Measurements from ENCODE around the gene CELSR1. TPM values are rescaled to one million over a fixed set of nuclear protein-coding genes. Genes with fewer than 3 reads are reported as not detected.

The CELSR1 gene
- polyA plus RNA-seq, 4 donors: 0.27 to 3.0 (median 1.9) TPM; not detected in 1

GRCh38 chr22:46549971-46550641 lies 12.7 kb upstream of the CELSR1 start:
- no peak overlapping the region for H3K27ac ChIP-seq (ENCODE audit: low read depth in 1 of 3, low read length in 2 of 3)
- FAIRE-seq: no peak
- H3K4me1 ChIP-seq (ENCODE audit: control insufficient read depth in 3 of 3, insufficient read depth in 2 of 3, low read depth in 1 of 3, low read length in 2 of 3): peaks cover 0 to 32% (median 2%) of the 10 kb centered on the region in 3 donors
- no peak for DNase-seq
- no peaks in the 10 kb centered on the region for H3K27me3 ChIP-seq (ENCODE audit: control insufficient read depth in 3 of 3, insufficient read depth in 3 of 3, low read length in 3 of 3)
- peaks cover 0 to 11% of the 10 kb centered on the region in 2 donors for H3K9me3 ChIP-seq (ENCODE audit: control insufficient read depth in 2 of 2, insufficient read depth in 1 of 2, low read depth in 1 of 2, low read length in 1 of 2)
- WGBS, 3 donors: 81 to 84% (median 83%) methylated on average over 17 of the region's 17 CpGs
- no peak overlapping the region for H3K4me3 ChIP-seq (ENCODE audit: low read depth in 1 of 3, low read length in 3 of 3)
- no peaks in the 10 kb centered on the region for H3K36me3 ChIP-seq (ENCODE audit: control insufficient read depth in 3 of 3, insufficient read depth in 2 of 3, low read depth in 1 of 3, low read length in 3 of 3)

- H3K36me3 ChIP-seq (ENCODE audit: control insufficient read depth in 3 of 3, insufficient read depth in 2 of 3, low read depth in 1 of 3, low read length in 3 of 3): no peaks in the 10 kb centered on the region
- no peak for FAIRE-seq
- 71 to 80% (median 75%) methylated on average over 4 of the region's 4 CpGs for WGBS, 3 donors
- H3K4me1 ChIP-seq (ENCODE audit: control insufficient read depth in 3 of 3, insufficient read depth in 2 of 3, low read depth in 1 of 3, low read length in 2 of 3): peaks cover 0 to 32% (median 2%) of the 10 kb centered on the region in 3 donors
- H3K27ac ChIP-seq (ENCODE audit: low read depth in 1 of 3, low read length in 2 of 3): no peak overlapping the region
- H3K9me3 ChIP-seq (ENCODE audit: control insufficient read depth in 2 of 2, insufficient read depth in 1 of 2, low read depth in 1 of 2, low read length in 1 of 2): peaks cover 0 to 11% of the 10 kb centered on the region in 2 donors
- no peaks in the 10 kb centered on the region for H3K27me3 ChIP-seq (ENCODE audit: control insufficient read depth in 3 of 3, insufficient read depth in 3 of 3, low read length in 3 of 3)
- H3K4me3 ChIP-seq (ENCODE audit: low read depth in 1 of 3, low read length in 3 of 3): no peak overlapping the region
- no peak for DNase-seq
Observed at GRCh38 chr22:46549563-46549840, 12.1 kb upstream of the CELSR1 start.

- DNase-seq: peak in 1 of 2 donors; percentile 72
- H3K27me3 ChIP-seq (ENCODE audit: control insufficient read depth in 3 of 3, insufficient read depth in 3 of 3, low read length in 3 of 3): no peaks in the 10 kb centered on the region
- H3K4me1 ChIP-seq (ENCODE audit: control insufficient read depth in 3 of 3, insufficient read depth in 2 of 3, low read depth in 1 of 3, low read length in 2 of 3): peaks cover 0 to 32% (median 2%) of the 10 kb centered on the region in 3 donors
- peak overlapping the region in 2 of 3 donors; percentile 12 to 29 for H3K27ac ChIP-seq (ENCODE audit: low read depth in 1 of 3, low read length in 2 of 3)
- H3K9me3 ChIP-seq (ENCODE audit: control insufficient read depth in 2 of 2, insufficient read depth in 1 of 2, low read depth in 1 of 2, low read length in 1 of 2): peaks cover 0 to 6% of the 10 kb centered on the region in 2 donors
- no peaks in the 10 kb centered on the region for H3K36me3 ChIP-seq (ENCODE audit: control insufficient read depth in 3 of 3, insufficient read depth in 2 of 3, low read depth in 1 of 3, low read length in 3 of 3)
- FAIRE-seq: no peak
- WGBS, 3 donors: 52 to 64% (median 61%) methylated on average over 3 of the region's 3 CpGs
- H3K4me3 ChIP-seq (ENCODE audit: low read depth in 1 of 3, low read length in 3 of 3): no peak overlapping the region
Observed at GRCh38 chr22:46547883-46548244, 10.4 kb upstream of the CELSR1 start.

- H3K36me3 ChIP-seq (ENCODE audit: control insufficient read depth in 3 of 3, insufficient read depth in 2 of 3, low read depth in 1 of 3, low read length in 3 of 3): no peaks in the 10 kb centered on the region
- H3K27me3 ChIP-seq (ENCODE audit: control insufficient read depth in 3 of 3, insufficient read depth in 3 of 3, low read length in 3 of 3): no peaks in the 10 kb centered on the region
- H3K4me1 ChIP-seq (ENCODE audit: control insufficient read depth in 3 of 3, insufficient read depth in 2 of 3, low read depth in 1 of 3, low read length in 2 of 3): peaks cover 0 to 32% (median 2%) of the 10 kb centered on the region in 3 donors
- 47 to 62% (median 59%) methylated on average over 21 of the region's 21 CpGs for WGBS, 3 donors
- peak overlapping the region in 2 of 3 donors; percentile 12 to 29 for H3K27ac ChIP-seq (ENCODE audit: low read depth in 1 of 3, low read length in 2 of 3)
- no peak overlapping the region for H3K4me3 ChIP-seq (ENCODE audit: low read depth in 1 of 3, low read length in 3 of 3)
- peaks cover 0 to 1% of the 10 kb centered on the region in 2 donors for H3K9me3 ChIP-seq (ENCODE audit: control insufficient read depth in 2 of 2, insufficient read depth in 1 of 2, low read depth in 1 of 2, low read length in 1 of 2)
- no peak for DNase-seq
- no peak for FAIRE-seq
Observed at GRCh38 chr22:46547179-46547882, 9.9 kb upstream of the CELSR1 start.

GRCh38 chr22:46546466-46547178 lies 9.2 kb upstream of the CELSR1 start:
- DNase-seq (no peak), FAIRE-seq (no peak)
- Histone ChIP-seq H3K27me3 (ENCODE audit: control insufficient read depth in 3 of 3, insufficient read depth in 3 of 3, low read length in 3 of 3) (no peaks in the 10 kb centered on the region), H3K27ac (ENCODE audit: low read depth in 1 of 3, low read length in 2 of 3) (no peak overlapping the region), H3K4me1 (ENCODE audit: control insufficient read depth in 3 of 3, insufficient read depth in 2 of 3, low read depth in 1 of 3, low read length in 2 of 3) (peaks cover 0 to 32% (median 2%) of the 10 kb centered on the region in 3 donors), H3K4me3 (ENCODE audit: low read depth in 1 of 3, low read length in 3 of 3) (no peak overlapping the region), H3K36me3 (ENCODE audit: control insufficient read depth in 3 of 3, insufficient read depth in 2 of 3, low read depth in 1 of 3, low read length in 3 of 3) (no peaks in the 10 kb centered on the region), H3K9me3 (ENCODE audit: control insufficient read depth in 2 of 2, insufficient read depth in 1 of 2, low read depth in 1 of 2, low read length in 1 of 2) (no peaks in the 10 kb centered on the region)
- 68 to 71% (median 70%) methylated on average over 14 of the region's 14 CpGs for WGBS, 3 donors

- Histone ChIP-seq H3K4me3 (ENCODE audit: low read depth in 1 of 3, low read length in 3 of 3) (no peak overlapping the region), H3K27me3 (ENCODE audit: control insufficient read depth in 3 of 3, insufficient read depth in 3 of 3, low read length in 3 of 3) (no peaks in the 10 kb centered on the region), H3K4me1 (ENCODE audit: control insufficient read depth in 3 of 3, insufficient read depth in 2 of 3, low read depth in 1 of 3, low read length in 2 of 3) (peaks cover 0 to 30% (median 2%) of the 10 kb centered on the region in 3 donors), H3K36me3 (ENCODE audit: control insufficient read depth in 3 of 3, insufficient read depth in 2 of 3, low read depth in 1 of 3, low read length in 3 of 3) (no peaks in the 10 kb centered on the region), H3K27ac (ENCODE audit: low read depth in 1 of 3, low read length in 2 of 3) (no peak overlapping the region), H3K9me3 (ENCODE audit: control insufficient read depth in 2 of 2, insufficient read depth in 1 of 2, low read depth in 1 of 2, low read length in 1 of 2) (no peaks in the 10 kb centered on the region)
- DNase-seq (no peak), FAIRE-seq (no peak)
- WGBS, 3 donors: 57 to 63% (median 63%) methylated on average over 10 of the region's 10 CpGs
Observed at GRCh38 chr22:46545086-46545792, 7.8 kb upstream of the CELSR1 start.

- WGBS, 3 donors: 23 to 33% (median 26%) methylated on average over 25 to 27 of the region's 27 CpGs
- Histone ChIP-seq H3K4me3 (ENCODE audit: low read depth in 1 of 3, low read length in 3 of 3) (no peak overlapping the region), H3K36me3 (ENCODE audit: control insufficient read depth in 3 of 3, insufficient read depth in 2 of 3, low read depth in 1 of 3, low read length in 3 of 3) (no peaks in the 10 kb centered on the region), H3K27ac (ENCODE audit: low read depth in 1 of 3, low read length in 2 of 3) (no peak overlapping the region), H3K27me3 (ENCODE audit: control insufficient read depth in 3 of 3, insufficient read depth in 3 of 3, low read length in 3 of 3) (peaks cover 5 to 13% (median 12%) of the 10 kb centered on the region in 3 donors), H3K9me3 (ENCODE audit: control insufficient read depth in 2 of 2, insufficient read depth in 1 of 2, low read depth in 1 of 2, low read length in 1 of 2) (no peaks in the 10 kb centered on the region), H3K4me1 (ENCODE audit: control insufficient read depth in 3 of 3, insufficient read depth in 2 of 3, low read depth in 1 of 3, low read length in 2 of 3) (peaks cover 0 to 23% (median 0%) of the 10 kb centered on the region in 3 donors)
- DNase-seq: peak; percentile 62 to 80
- no peak for FAIRE-seq
Observed at GRCh38 chr22:46542011-46542985, 4.9 kb upstream of the CELSR1 start.

Measured in small intestine (tissue), 7 donors.